ENCODE data around the gene ANKS3. TPM values are rescaled to one million over a fixed set of nuclear protein-coding genes. Genes with fewer than 3 reads are reported as not detected.

Gene ANKS3
- total RNA-seq, 5 donors from 2014 or later (not counting 1 experiment from before 2014, with no cell fraction given): 24.2 to 37.1 (median 32.2) TPM

Other genes starting within 250 kb of the ANKS3 start
- gene CDIP1, start 195.5 kb downstream of the ANKS3 start, total RNA-seq: 10 to 100 TPM; 28.6 to 31.3 (median 29.7) TPM
- under 1 TPM; 0.30 to 0.66 (median 0.50) TPM for gene C16orf96, start 177.9 kb downstream of the ANKS3 start, total RNA-seq
- 10 to 100 TPM; 26.0 to 53.1 (median 47.6) TPM for gene UBALD1, start 119.4 kb downstream of the ANKS3 start, total RNA-seq
- gene MGRN1, start 109.4 kb downstream of the ANKS3 start, total RNA-seq: 10 to 100 TPM; 63.1 to 76.8 (median 72.2) TPM
- gene NUDT16L1, start 40.7 kb downstream of the ANKS3 start, total RNA-seq: 10 to 100 TPM; 53.3 to 64.0 (median 62.2) TPM
- gene DNAAF8, start 266 bp upstream of the ANKS3 start, total RNA-seq: under 1 TPM in 4 of 5 donors, not detected in 1; 0.13 to 0.70 (median 0.34) TPM
- gene ZNF500, start 32.9 kb upstream of the ANKS3 start, total RNA-seq: 10 to 100 TPM; 19.7 to 36.6 (median 32.4) TPM
- not detected for gene SEPTIN12, start 54.1 kb upstream of the ANKS3 start, total RNA-seq
- gene SMIM22, start 61.1 kb upstream of the ANKS3 start, total RNA-seq: not detected
- gene ROGDI, start 68.4 kb upstream of the ANKS3 start, total RNA-seq: 10 to 100 TPM; 12.1 to 20.2 (median 13.2) TPM
- gene GLYR1, start 113.0 kb upstream of the ANKS3 start, total RNA-seq: 100 to 1,000 TPM in 3 of 5 donors, 10 to 100 TPM in 2; 95.5 to 106 (median 102) TPM
- gene UBN1, start 113.2 kb upstream of the ANKS3 start, total RNA-seq: 10 to 100 TPM; 41.8 to 53.7 (median 48.2) TPM
- under 1 TPM in 3 of 5 donors, not detected in 2; 0.10 to 0.32 (median 0.12) TPM for gene PPL, start 202.9 kb upstream of the ANKS3 start, total RNA-seq
- gene SEC14L5, start 224.1 kb upstream of the ANKS3 start, total RNA-seq: under 1 TPM in 1 of 5 donors, not detected in 4; 0.05 TPM